T1000 (cell line): ENCODE data around the gene CDK17.

Source experiments
- DNase-seq: peaks from one replicate; lab custom pipeline; 2025; ENCODE audit warnings: mixed read lengths; lab: John Stamatoyannopoulos, UW

CDK17 gene

GRCh38 chr12:96261557-96261956, 138.7 kb downstream of the CDK17 start:
- DNase-seq, result no peak

- no peak for DNase-seq
Observed at GRCh38 chr12:96260644-96261043, 139.6 kb downstream of the CDK17 start.

GRCh38 chr12:96260231-96260630, 140.0 kb downstream of the CDK17 start:
- DNase-seq, result no peak

- no peak for DNase-seq
Observed at GRCh38 chr12:96258104-96258961, 141.9 kb downstream of the CDK17 start.

GRCh38 chr12:96257550-96258103, 142.6 kb downstream of the CDK17 start:
- no peak for DNase-seq

- DNase-seq, result no peak
Observed at GRCh38 chr12:96256672-96257361, 143.4 kb downstream of the CDK17 start.

- no peak for DNase-seq
Observed at GRCh38 chr12:96255077-96255476, 145.2 kb downstream of the CDK17 start.

- no peak for DNase-seq
Observed at GRCh38 chr12:96250119-96250685, 150.0 kb downstream of the CDK17 start.

- no peak for DNase-seq
Observed at GRCh38 chr12:96249196-96250118, 150.8 kb downstream of the CDK17 start.

GRCh38 chr12:96248136-96248931, 151.9 kb downstream of the CDK17 start:
- no peak for DNase-seq

- no peak for DNase-seq
Observed at GRCh38 chr12:96247563-96247962, 152.7 kb downstream of the CDK17 start.

GRCh38 chr12:96246926-96247505, 153.2 kb downstream of the CDK17 start:
- no peak for DNase-seq

GRCh38 chr12:96244826-96245225, 155.4 kb downstream of the CDK17 start:
- no peak for DNase-seq

GRCh38 chr12:96242597-96242996, 157.6 kb downstream of the CDK17 start:
- DNase-seq, result no peak

- DNase-seq, result no peak
Observed at GRCh38 chr12:96241846-96242256, 158.4 kb downstream of the CDK17 start.

- no peak for DNase-seq
Observed at GRCh38 chr12:96241431-96241830, 158.8 kb downstream of the CDK17 start.

GRCh38 chr12:96240656-96241055, 159.6 kb downstream of the CDK17 start:
- DNase-seq, result no peak

GRCh38 chr12:96239711-96240635, 160.3 kb downstream of the CDK17 start:
- DNase-seq, result no peak

GRCh38 chr12:96238336-96239047, 161.7 kb downstream of the CDK17 start:
- DNase-seq, result no peak
